NCI-H446 (cell line): ENCODE results near the gene TMEM212.
A peak's percentile ranks its signal among the peaks of the same experiment; 100 is the strongest.

Experiments
- DNase-seq, 2 experiments: peaks; one replicate each; lab custom pipeline; 2025; lab: John Stamatoyannopoulos, UW

TMEM212 gene

DNA sequence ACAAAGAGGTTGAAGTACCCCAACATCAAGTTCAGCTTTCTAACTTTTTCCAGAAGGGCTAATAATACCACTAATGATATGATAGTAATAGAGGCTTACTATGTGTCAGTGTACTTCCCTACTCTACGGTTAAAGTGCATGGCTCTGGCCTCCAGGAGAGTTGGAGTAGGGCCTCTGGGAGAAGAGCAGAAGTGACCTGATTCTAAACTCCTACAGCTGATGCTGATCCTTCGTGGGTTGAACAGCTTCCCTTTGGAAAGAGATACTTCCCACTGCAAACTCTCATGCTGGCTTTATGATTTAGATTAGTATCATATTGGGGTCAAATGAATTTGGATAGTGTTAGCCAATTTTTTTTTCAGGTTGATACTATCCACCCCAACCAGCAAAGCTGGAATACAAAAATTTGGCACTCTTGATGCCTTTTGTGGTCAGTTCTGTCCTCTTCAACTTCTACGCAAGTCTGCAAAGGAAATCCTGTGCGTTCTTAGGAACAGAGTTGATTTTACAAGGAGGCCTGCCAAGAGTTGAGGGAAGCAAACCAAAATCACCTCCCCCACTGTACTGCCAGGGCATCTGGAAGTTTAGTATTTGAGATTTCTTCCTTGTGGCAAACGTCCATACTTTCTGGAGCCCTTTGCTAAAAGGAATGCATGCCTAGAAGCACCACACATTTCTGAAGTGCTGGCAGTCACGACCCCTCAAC is 17.8 kb downstream of the TMEM212 start:
- peak in 1 of 2 experiments; percentile 58 for DNase-seq

DNA sequence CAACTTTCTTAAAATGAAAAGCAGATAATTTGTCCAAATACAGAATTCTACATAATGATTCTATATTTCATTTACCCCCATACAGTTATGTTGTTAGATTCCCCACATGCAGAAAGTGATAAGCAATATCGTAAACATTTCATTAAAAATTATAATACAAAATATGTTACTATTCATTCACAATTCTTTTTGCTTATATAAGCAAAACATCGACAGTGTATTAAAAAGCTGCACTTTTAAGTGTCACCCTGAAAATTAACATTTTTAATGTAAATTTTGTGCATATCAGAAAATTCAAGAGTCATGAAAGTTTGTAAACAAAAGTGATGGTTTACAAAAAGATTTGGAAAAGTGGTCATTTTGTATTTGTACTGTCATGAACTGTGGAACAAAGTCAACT is 19.2 kb downstream of the TMEM212 start:
- no peak for DNase-seq

DNA sequence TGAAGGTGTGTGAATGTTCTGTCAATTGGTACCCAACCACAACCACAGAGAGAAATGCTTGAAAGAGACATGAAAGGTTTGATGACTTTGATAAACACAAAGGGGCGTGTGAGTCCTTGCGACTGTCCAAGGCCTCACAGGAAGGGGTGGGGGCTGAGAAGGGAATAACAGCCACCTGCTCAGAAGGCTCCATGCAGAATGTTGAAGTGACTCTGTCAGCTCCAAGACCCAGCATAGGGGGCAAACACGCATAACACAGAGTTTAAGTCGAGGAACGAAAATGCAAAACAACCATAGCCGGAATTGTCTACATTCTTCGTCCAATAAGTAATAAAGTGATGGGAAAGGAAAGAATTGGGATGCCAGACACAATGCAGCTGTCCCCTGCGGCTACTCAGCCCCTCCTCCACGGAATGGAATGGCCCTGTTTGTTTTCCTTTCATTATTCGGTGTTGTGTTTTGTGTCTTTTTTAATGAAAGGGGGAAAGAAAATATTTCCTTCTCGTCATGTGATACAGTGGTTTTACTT is 19.9 kb downstream of the TMEM212 start:
- DNase-seq, result no peak

DNA sequence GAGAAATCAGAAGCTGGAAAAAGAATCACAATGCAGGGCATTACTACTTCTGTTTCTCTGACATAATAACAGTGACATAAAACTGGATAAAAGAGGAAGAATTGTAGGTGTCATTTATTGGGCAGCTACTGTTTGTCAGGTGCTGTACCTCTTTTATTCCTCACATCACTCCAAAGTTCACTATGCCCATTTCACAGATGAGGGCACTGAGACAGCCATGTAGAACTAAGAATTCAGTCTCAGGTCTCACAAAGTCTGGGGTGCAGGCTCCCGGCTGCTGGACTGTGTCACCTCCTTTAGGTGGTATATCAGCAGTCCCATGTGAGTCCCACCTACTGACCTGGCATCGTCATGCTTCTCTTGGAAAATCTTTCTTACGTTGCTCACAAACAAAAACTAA is 20.8 kb downstream of the TMEM212 start:
- DNase-seq, result no peak

DNA sequence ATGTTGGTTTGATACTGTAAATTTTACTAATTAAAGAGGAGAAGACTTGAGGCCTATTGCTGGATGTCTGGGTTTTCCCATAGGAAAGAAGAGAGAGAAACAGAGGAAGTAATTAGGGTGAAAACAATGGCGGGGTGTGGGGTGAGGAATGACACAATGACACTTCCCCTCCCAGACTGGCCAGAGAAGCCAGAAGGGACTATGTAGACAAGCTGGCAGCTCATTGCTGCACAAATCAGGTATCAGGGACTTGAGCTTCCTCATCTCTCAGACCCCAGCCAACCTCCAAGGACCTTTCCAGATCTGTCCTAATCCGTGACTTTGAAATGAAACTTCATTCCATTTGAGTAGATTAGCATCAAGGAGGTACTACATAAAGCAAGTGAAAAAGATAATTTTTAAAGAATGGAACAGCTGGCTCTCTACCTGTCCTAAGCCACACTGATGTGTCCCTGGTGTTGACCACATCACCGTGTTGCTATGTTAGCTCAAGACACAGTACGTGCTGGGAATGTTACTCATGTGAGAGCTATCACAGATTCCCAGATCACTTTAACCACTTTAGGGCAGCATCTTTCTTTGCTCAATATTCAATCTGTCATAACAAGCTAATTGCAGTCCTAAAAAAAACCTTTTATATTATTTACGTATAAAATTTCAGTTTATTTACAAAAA is 22.2 kb downstream of the TMEM212 start:
- DNase-seq, result no peak

DNA sequence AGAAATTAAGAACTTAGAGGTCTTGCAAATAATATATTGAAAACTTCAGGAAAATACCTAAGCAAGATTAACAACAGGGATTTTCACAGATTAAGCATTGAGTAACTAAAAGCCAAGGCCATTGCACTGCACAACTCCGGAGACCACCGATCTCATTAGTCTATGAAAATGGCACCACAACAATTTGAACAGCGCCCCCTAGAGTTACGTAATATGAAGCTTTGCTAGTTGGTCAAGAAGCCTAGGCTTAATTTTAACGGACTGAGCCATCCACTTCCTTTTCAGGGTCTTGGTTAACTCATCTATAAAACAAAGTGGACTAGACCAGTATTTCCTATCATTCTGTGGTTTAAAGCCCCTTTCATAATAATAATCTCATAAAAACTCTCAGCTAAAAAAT is 24.8 kb downstream of the TMEM212 start:
- DNase-seq, result no peak

DNA sequence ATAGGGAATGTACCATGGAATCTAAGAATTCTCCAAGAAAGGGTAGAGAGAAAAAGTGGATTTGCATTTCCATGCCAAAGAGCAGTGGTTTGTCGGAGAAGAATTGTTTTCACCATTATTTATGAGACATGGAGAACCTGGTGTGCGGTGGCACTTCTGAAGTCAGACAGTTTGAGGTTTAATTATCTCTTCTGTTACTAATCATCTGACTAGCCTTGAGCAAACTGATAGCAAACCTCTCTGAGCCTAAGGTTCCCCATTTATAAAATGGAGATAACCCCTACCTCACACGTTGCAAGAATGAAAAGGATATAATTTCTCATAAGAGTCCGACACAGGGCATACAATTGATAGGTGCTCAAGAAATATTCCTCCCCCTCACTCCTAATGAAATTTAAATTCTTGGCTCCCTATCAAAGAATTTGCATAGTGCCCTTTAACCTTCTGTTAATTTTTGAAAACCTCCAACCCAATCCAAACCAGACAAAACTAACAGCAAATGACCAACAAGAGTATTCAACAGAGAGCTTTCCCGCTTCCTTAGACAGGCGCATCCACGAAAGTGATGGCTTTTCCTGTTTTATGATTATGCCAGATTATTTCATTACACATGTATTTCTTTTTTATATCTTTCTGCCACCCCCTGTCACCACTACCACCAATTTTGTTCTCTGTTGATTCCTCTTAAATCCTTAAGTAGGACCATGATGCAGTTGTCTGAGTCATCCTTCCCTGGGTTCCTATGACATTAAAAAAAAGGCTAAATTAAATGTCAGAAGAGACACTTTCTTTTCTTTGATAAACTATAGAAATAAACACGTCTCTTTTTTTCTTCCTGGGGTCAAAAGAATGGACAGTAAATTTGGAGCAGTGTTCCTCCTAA is 28.5 kb downstream of the TMEM212 start:
- no peak for DNase-seq

DNA sequence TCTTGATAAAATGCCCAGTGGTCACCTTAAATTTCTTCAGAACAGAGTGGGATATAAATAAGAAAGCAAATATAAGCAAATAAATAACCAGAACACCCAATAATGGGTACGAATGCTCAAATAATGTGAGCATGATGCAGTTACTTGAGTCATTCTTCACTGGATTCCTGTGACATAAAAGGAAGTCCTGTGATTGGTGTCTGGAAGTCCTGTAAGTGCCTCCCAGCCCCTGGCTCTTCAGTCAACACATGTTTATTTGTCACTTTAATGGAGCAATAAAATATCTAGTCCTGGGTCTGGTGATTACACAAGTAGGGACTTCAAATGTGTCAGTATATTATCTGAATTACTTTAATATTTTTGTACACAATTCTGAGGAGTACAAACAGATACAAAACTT is 30.4 kb downstream of the TMEM212 start:
- DNase-seq, result no peak

DNA sequence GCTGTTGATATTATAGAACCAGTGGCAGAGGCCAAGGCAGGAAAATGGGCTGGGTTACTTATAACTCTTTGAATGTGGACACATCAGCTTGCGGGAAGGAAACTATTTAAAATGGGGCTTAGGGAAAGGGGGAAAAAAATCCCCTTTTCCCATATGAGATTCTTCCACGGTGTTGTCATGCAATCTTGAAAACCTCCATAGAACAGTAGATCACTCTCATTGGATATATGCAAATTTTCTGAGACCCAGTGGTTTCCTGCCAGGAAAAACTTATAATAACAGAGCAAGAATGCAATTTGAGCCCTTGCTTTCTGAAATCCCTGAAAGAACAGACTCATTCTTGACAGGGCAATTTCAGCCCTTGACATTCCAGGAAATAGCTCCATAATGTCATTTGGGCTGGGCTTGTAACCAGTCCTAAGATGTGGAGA is 31.1 kb downstream of the TMEM212 start:
- peak in 1 of 2 experiments; percentile 10 for DNase-seq

DNA sequence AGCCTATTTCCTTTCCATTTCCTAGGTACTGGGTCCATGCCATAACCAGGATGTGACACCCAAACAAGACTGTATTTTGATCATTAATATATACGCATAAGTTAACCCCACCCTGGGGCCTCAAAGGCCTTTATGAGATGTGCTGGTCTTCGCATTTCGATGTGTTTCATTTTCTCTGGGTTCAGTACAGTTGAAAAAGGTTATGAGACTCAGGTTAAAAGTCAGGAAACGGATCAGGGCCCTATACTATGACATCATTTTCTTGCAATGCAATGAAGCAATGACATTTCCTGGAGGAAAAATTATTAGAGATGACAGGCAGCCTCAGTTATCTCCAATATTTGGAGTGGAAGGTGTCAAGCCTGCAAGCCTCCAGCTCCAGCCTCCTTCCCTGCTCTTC is 31.7 kb downstream of the TMEM212 start:
- DNase-seq, result no peak

DNA sequence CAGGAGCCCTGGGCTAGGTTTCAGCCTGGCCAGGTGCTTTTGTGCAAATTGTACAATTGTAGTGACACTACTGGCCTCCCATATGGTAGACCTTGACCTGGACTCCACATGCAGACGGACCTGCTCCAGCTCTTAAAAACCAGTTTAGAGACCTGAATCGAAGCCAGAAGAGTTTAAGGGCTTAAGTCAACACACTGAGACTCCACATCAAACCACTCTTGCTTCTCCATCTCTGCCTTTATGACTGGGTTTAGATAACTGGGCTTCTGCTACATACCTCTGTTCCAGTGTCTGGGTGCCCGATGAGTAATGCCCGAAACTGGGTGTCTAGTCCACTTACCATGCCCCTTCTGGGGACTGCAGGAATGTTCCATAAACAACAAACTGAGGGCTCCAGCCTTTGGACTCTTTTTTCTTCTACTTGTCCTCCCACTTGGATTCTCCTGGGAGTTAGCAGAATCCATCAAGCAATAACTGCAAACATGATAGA is 32.8 kb downstream of the TMEM212 start:
- no peak for DNase-seq

DNA sequence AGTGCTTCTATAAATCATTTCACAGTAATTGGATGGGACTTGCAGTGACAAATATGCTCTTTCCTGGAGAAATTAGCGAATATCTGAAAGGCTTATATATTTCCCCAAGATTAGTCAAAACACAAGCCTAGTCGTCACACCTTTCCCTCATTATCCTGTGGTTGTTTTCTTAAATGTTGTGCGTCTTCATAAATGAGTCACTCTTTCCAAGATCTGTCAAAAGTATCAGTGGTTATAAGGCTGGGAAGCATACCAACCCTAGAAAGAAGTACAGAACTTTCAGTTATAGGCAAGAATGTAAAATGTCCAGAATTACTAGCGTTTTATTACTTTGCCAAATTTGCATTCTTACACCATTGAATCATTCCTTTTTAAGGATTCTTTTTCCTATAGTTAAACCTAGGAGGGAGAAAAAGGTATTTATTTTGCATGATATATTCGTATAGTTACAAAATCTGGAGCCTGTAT is 33.6 kb downstream of the TMEM212 start:
- no peak for DNase-seq

DNA sequence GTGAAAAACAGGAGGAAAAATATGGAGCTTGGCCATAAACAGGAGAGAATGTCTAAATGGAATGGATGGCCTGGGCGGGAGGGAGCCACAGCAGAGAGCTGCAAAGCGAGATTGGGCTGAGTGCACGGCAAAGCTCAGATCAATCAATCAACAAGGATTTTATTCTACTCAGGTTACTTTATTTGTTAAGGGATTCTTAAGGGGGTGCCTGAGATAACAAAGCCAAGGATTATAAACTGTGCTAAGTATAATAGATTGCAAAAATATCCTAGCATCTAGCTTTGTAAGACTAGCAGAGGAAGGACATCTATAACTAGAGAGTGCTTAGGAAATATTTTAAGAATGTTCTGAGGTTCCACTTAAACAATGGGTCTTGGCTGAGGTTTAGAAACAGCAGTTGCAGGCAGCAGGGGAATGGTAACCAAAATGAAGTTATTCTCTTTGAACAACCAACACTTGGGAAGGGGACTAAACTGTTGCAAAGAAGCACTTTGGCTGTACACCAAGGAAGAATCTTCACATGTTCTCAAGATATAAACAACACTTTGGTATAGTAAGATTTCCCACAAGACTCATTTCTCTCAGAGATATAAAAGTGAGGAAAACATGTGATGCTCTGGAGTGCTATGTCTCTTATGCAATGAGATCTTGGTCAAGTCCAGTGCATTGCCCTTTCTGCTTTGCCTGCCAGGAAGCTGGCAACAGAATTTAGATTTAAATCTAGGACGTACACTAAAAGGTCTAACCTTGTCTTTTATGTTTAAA is 35.5 kb downstream of the TMEM212 start:
- no peak for DNase-seq

DNA sequence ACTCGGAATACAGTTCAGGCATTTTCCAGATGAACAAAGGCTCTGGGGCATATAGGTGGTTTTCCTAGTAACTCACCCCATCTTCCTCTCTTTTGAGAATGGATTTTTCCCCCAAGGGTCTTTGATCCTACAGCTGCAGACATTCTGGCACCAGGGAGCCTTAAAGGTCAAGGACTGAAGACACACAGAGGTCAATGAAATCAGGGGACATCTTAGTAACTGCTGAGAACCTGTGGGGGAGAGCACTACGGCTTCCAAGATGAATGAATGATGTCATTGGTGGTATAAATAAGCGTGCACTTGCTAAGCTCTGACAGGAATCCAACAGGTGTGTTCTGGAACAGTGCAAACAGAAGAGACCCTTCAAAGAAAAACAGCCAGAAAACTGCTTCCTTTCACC is 36.3 kb downstream of the TMEM212 start:
- DNase-seq, result no peak

DNA sequence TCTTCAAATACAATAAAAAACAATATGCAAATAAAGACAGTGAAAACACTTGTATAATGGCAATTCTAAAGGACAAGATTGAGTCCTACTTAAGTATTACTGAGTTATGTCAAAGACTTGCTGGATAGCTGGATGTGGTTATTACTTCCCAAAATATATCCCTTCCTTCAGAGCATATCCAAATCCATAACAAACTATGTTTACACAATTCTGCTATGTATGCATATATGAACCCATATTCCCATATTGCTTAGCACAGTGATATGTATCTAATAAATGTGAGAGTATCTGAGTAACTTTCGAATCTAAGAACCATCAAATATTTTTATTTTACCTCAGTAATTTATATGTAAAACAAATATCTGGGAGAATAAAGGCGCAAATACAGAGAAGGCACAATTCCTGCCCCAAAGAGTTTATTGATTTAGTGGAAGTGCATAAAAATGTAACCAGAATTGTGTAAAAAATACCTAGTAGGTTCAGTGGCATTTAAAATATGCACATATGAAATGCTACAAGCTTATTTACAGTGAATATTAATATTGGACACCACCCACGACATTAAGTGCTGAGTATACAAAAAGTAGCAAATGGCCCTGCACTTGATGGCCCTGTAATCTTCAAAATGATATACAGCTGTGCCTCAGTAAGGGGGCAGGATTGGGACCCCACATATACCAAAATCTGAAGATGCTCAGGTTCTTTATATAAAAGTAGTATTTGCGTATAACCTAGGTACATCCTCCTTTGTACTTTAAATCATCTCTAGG is 37.1 kb downstream of the TMEM212 start:
- DNase-seq, result no peak

DNA sequence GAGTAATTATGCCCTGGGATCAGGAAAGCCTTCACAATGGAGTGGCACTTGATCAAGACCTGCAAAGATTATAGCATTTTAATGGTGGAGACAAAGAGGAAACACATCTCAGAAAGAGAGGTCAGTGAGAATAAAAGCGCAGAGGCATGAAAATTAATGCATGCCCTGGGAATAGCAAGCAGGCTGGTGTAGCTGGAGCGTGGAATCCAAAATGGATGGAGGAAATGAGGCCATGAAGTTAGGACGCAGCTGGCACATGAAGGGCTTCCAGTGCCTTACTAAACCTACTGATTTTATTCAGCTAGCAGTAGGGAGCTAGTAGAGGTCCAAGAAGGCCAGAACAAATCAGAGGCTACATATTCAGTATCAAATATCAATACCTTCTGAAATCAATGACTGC is 38.1 kb downstream of the TMEM212 start:
- DNase-seq, result no peak

DNA sequence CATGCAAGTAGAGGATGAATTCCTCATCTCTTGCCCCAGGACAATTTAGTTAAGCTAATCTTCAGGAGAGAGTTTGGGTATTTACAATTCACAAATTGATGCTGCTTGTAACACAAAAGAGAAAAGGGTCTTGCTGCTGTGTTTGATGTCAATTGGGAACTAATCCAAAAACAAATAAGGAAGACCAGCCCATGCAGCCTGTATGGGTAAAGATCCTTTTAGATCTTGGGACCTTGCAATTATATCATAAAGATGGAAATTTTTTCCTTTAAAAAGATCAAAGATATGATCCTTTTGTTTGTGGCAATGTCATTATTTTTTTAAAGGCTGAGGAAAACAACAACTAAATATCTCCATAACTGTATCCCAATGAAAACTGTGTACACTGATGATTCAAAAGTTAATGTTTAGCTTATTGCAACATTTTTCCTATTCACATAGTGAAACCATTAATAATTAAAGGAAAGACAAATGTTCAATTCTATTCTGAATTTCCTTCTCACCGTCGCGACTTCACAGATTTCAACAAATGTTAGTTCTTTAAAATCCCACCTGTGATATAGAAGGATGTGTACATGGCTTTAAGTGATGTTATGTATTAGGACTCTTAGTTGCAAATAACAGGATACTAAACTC is 40.2 kb downstream of the TMEM212 start:
- DNase-seq, result no peak

DNA sequence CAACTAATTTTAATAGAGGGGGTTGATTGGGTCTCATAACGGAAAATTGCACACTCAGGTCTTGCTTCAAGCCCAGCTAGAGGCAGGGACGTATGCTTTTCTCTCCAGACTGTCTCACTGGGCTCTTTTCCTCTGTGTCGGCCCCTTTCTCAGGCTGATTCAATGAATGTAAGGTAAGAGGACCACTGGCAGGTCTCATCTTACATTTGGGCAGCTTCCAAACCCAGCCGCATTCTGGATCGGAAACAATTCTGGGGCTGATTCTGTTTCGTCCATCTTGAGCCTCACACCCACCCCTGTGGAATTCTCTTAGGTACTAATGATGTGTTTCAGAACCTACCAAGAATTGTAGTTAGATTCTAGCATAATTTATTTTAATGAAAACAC is 40.7 kb downstream of the TMEM212 start:
- DNase-seq, result no peak

DNA sequence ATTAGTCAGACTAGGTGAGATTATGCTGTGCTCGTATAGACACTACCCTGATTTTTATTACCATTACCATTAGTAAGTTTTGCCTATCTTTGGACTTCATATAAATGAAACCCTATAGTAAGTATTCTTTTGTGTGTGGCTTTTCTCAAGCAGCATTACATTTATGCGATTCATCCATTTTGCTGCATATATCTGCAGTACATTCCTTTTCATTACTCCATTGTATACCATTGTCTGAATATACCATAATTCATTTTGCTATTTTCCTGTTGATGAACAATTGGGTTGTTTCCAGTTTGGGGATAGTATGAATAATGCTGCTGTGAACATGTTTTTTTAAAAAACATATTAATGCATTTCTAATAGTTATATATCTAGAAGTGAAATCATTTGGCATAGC is 45.3 kb downstream of the TMEM212 start:
- no peak for DNase-seq

DNA sequence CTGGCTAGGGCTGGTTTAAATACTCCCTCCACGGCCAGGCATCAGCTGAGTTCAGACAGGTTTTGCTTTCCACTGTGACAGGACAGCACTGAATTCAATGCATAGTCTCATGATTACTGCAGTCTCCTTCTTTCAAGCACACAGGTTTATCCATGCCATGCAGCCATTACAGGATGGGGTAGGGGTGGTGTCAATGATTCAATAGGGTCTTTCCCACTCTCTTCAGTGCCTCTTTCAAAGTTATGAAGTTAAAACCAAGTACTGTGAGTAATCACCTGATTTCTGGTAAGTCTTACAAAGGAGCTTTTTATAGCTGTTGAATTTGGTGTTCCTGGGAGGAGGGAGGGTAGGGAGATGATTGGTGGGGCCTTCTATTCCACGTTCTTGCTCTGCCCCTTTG is 47.2 kb downstream of the TMEM212 start:
- no peak for DNase-seq
